Liver (tissue), 9 donors: Measurements from ENCODE around the gene ALDH7A1. TPM values are rescaled to one million over a fixed set of nuclear protein-coding genes. Genes with fewer than 3 reads are reported as not detected.
A peak's percentile ranks its signal among the peaks of the same experiment; 100 is the strongest.

Source experiments
- DNase-seq: peaks from one replicate; pipeline ENCODE4 v3.0.0-alpha.2; 2017; ENCODE audit warnings: low spot score
- H3K27ac ChIP-seq, 2 donors: one replicate each; pipeline ENCODE4 v1.7.0; 2013; ENCODE audit warnings: inconsistent platforms in 2 of 2, low read length in 2 of 2, control low read depth in 1 of 2, low read depth in 1 of 2, mild to moderate bottlenecking in 1 of 2
- H3K27me3 ChIP-seq, 4 donors: one replicate each; pipeline versions ENCODE4 v1.6.1 to v1.7.0; 2013; ENCODE audit warnings: low read length in 3 of 4, inconsistent platforms in 1 of 4, mild to moderate bottlenecking in 1 of 4, moderate library complexity in 1 of 4; ENCODE audit not compliant: control insufficient read depth in 4 of 4, insufficient read depth in 4 of 4
- H3K36me3 ChIP-seq, 4 donors: one replicate each; pipeline versions ENCODE4 v1.6.1 to v1.7.0; 2013; ENCODE audit warnings: low read length in 3 of 4, mild to moderate bottlenecking in 3 of 4, low read depth in 1 of 4, moderate library complexity in 1 of 4; ENCODE audit not compliant: control insufficient read depth in 4 of 4, insufficient read depth in 3 of 4
- H3K4me1 ChIP-seq, 4 donors: one replicate each; pipeline versions ENCODE4 v1.6.1 to v1.7.0; 2013; ENCODE audit warnings: low read length in 3 of 4, mild to moderate bottlenecking in 3 of 4, moderate library complexity in 1 of 4; ENCODE audit not compliant: control insufficient read depth in 4 of 4, insufficient read depth in 4 of 4
- H3K4me3 ChIP-seq, 3 donors: one replicate each; pipeline versions ENCODE4 v1.6.1 to v1.7.0; 2013; ENCODE audit warnings: low read length in 3 of 3, control low read depth in 1 of 3, low read depth in 1 of 3, mild to moderate bottlenecking in 1 of 3
- H3K9ac ChIP-seq, 2 donors: one replicate each; pipeline ENCODE4 v1.7.0; 2013; ENCODE audit warnings: low read length in 2 of 2, mild to moderate bottlenecking in 2 of 2, moderate library complexity in 2 of 2, control low read depth in 1 of 2, low read depth in 1 of 2
- H3K9me3 ChIP-seq, 4 donors: one replicate each; pipeline versions ENCODE4 v1.6.1 to v1.7.0; 2013; ENCODE audit warnings: low read length in 3 of 4; ENCODE audit not compliant: control insufficient read depth in 4 of 4
- FOXA1 ChIP-seq: IDR thresholded peaks from 2 replicates; pipeline ENCODE4 v1.6.1; 2016; ENCODE audit warnings: antibody characterized with exemption
- GABPA ChIP-seq, 2 donors: IDR thresholded peaks in 1 of 2; conservative IDR thresholded peaks in 1 of 2; 2 replicates each; pipeline ENCODE4 v1.6.1; 2016; ENCODE audit warnings: antibody characterized with exemption in 2 of 2, mild to moderate bottlenecking in 1 of 2, moderate library complexity in 1 of 2
- HNF4A ChIP-seq, 2 donors: conservative IDR thresholded peaks; 2 replicates each; pipeline ENCODE4 v1.6.1; 2016; ENCODE audit warnings: antibody characterized with exemption in 2 of 2, mild to moderate bottlenecking in 2 of 2
- HNF4G ChIP-seq: IDR thresholded peaks from 2 replicates; pipeline ENCODE4 v1.6.1; 2016; ENCODE audit warnings: antibody characterized with exemption
- JUND ChIP-seq, 2 donors: IDR thresholded peaks; 2 replicates each; pipeline ENCODE4 v1.6.1; 2016; ENCODE audit warnings: antibody characterized with exemption in 2 of 2
- RXRA ChIP-seq, 2 donors: IDR thresholded peaks; 2 replicates each; pipeline ENCODE4 v1.6.1; 2017 to 2018; ENCODE audit warnings: antibody characterized with exemption in 2 of 2, mild to moderate bottlenecking in 1 of 2
- SP1 ChIP-seq: IDR thresholded peaks from 2 replicates; pipeline ENCODE4 v1.6.1; 2018; ENCODE audit warnings: antibody characterized with exemption, mild to moderate bottlenecking
- WGBS: extraction: QIAGEN DNeasy Blood & Tissue Kit; methylation state at CpG from one replicate; pipeline ENCODE4 v1.1.7; 2013; 5-methylcytosine and 5-hydroxymethylcytosine counted together
- polyA plus RNA-seq, 2 donors: library from polyadenylated mRNA; stranded (reverse) in 1 of 2; unstranded in 1 of 2; fragments of 200-250 nt in 1 of 2; fragments of >200 nt in 1 of 2; fragmentation: Nextera tagmentation in 1 of 2; extraction: Ambion mirVana in 1 of 2; gene quantifications; one replicate each; pipeline versions ENCODE4 v1.2.1 to v1.2.3, GENCODE V29; 2013 to 2015
- total RNA-seq, 2 donors: library from RNA; depleted of rRNA; stranded (reverse); fragments of >200 nt; gene quantifications; one replicate each; pipeline ENCODE4 v1.2.3, GENCODE V29; 2014
- TF ChIP-seq, protein P1 (sequence below): IDR thresholded peaks from 2 replicates; pipeline ENCODE4 v1.6.1; 2016; ENCODE audit warnings: antibody characterized with exemption, mild to moderate bottlenecking
- TF ChIP-seq, protein P2 (sequence below): fragments of 150-350 bp; IDR thresholded peaks from 2 replicates; pipeline ENCODE4 v1.5.1; 2017; ENCODE audit warnings: improper control_type of control experiment, low read depth, low read length; ENCODE audit not compliant: missing input control
- TF ChIP-seq, protein P3 (sequence below): IDR thresholded peaks from 2 replicates; pipeline ENCODE4 v1.6.1; 2016; ENCODE audit warnings: antibody characterized with exemption
- TF ChIP-seq, protein P4 (sequence below): IDR thresholded peaks from 2 replicates; pipeline ENCODE4 v1.6.1; 2016; ENCODE audit warnings: antibody characterized with exemption
- donor health status: healthy.
- donor health status: healthy.
- donor health status: healthy.
- donor health status: healthy.
- donor health status: healthy.

ALDH7A1 gene
- total and polyA plus RNA-seq, 4 donors = 47.7 to 86.9 (median 58.4) TPM

DNA sequence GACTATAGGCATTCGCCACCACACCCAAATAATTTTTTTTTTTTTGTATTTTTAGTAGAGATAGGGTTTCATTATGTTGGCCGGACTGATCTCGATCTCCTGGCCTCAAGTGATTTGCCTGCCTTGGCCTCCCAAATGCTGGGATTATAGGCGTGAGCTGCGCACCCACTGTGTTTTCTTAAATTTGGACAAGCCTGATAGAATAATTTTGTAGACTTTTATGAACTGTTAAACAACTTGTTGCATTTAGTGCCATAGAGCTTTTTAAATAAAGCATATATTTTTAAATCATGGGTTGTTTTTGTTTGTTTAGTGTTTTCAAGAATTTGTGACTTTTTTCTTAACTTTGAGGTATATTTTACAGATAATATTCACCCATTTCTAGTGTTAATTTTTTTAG is 10.5 kb upstream of the ALDH7A1 start:
- TF ChIP-seq, protein P1, sequence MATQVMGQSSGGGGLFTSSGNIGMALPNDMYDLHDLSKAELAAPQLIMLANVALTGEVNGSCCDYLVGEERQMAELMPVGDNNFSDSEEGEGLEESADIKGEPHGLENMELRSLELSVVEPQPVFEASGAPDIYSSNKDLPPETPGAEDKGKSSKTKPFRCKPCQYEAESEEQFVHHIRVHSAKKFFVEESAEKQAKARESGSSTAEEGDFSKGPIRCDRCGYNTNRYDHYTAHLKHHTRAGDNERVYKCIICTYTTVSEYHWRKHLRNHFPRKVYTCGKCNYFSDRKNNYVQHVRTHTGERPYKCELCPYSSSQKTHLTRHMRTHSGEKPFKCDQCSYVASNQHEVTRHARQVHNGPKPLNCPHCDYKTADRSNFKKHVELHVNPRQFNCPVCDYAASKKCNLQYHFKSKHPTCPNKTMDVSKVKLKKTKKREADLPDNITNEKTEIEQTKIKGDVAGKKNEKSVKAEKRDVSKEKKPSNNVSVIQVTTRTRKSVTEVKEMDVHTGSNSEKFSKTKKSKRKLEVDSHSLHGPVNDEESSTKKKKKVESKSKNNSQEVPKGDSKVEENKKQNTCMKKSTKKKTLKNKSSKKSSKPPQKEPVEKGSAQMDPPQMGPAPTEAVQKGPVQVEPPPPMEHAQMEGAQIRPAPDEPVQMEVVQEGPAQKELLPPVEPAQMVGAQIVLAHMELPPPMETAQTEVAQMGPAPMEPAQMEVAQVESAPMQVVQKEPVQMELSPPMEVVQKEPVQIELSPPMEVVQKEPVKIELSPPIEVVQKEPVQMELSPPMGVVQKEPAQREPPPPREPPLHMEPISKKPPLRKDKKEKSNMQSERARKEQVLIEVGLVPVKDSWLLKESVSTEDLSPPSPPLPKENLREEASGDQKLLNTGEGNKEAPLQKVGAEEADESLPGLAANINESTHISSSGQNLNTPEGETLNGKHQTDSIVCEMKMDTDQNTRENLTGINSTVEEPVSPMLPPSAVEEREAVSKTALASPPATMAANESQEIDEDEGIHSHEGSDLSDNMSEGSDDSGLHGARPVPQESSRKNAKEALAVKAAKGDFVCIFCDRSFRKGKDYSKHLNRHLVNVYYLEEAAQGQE = no peak
- TF ChIP-seq, protein P2, sequence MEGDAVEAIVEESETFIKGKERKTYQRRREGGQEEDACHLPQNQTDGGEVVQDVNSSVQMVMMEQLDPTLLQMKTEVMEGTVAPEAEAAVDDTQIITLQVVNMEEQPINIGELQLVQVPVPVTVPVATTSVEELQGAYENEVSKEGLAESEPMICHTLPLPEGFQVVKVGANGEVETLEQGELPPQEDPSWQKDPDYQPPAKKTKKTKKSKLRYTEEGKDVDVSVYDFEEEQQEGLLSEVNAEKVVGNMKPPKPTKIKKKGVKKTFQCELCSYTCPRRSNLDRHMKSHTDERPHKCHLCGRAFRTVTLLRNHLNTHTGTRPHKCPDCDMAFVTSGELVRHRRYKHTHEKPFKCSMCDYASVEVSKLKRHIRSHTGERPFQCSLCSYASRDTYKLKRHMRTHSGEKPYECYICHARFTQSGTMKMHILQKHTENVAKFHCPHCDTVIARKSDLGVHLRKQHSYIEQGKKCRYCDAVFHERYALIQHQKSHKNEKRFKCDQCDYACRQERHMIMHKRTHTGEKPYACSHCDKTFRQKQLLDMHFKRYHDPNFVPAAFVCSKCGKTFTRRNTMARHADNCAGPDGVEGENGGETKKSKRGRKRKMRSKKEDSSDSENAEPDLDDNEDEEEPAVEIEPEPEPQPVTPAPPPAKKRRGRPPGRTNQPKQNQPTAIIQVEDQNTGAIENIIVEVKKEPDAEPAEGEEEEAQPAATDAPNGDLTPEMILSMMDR = no peak
- TF ChIP-seq HNF4A (conservative IDR thresholded peaks at IDR 0.05) = no peak
- no peak for DNase-seq
- peaks cover 8 to 23% (median 11%) of the 10 kb centered on the region in 4 donors for H3K36me3 ChIP-seq
- H3K27me3 ChIP-seq = no peaks in the 10 kb centered on the region
- H3K9ac ChIP-seq = no peak overlapping the region
- no peak overlapping the region for H3K27ac ChIP-seq
- no peaks in the 10 kb centered on the region for H3K9me3 ChIP-seq
- H3K4me3 ChIP-seq = no peak overlapping the region
- 94% methylated on average over 5 of the region's 5 CpGs for WGBS
- peaks cover 14 to 43% (median 30%) of the 10 kb centered on the region in 4 donors for H3K4me1 ChIP-seq

DNA sequence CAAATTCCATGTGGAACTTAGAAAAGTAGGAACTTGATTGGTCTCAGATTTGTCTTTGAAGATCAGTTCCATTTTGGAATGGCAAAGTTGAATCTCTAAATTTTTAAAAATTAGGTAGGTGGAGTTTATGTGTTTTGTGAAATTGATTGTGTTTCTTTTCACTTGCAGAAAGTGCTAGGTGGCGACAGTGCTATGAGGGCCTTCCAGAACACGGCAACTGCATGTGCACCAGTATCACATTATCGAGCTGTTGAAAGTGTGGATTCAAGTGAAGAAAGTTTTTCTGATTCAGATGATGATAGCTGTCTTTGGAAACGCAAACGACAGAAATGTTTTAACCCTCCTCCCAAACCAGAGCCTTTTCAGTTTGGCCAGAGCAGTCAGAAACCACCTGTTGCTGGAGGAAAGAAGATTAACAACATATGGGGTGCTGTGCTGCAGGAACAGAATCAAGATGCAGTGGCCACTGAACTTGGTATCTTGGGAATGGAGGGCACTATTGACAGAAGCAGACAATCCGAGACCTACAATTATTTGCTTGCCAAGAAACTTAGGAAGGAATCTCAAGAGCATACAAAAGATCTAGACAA is 8.5 kb upstream of the ALDH7A1 start:
- H3K4me3 ChIP-seq = no peak overlapping the region
- H3K36me3 ChIP-seq = peaks cover 3 to 18% (median 9%) of the 10 kb centered on the region in 4 donors
- H3K27me3 ChIP-seq = no peaks in the 10 kb centered on the region
- peaks cover 6 to 37% (median 27%) of the 10 kb centered on the region in 4 donors for H3K4me1 ChIP-seq
- DNase-seq = no peak
- H3K9me3 ChIP-seq = no peaks in the 10 kb centered on the region
- no peak for TF ChIP-seq GABPA (IDR thresholded peaks at IDR 0.05 in 1 of 2, conservative IDR thresholded peaks at IDR 0.05 in 1 of 2)
- 82% methylated on average over 6 of the region's 6 CpGs for WGBS
- no peak overlapping the region for H3K9ac ChIP-seq
- H3K27ac ChIP-seq = no peak overlapping the region

DNA sequence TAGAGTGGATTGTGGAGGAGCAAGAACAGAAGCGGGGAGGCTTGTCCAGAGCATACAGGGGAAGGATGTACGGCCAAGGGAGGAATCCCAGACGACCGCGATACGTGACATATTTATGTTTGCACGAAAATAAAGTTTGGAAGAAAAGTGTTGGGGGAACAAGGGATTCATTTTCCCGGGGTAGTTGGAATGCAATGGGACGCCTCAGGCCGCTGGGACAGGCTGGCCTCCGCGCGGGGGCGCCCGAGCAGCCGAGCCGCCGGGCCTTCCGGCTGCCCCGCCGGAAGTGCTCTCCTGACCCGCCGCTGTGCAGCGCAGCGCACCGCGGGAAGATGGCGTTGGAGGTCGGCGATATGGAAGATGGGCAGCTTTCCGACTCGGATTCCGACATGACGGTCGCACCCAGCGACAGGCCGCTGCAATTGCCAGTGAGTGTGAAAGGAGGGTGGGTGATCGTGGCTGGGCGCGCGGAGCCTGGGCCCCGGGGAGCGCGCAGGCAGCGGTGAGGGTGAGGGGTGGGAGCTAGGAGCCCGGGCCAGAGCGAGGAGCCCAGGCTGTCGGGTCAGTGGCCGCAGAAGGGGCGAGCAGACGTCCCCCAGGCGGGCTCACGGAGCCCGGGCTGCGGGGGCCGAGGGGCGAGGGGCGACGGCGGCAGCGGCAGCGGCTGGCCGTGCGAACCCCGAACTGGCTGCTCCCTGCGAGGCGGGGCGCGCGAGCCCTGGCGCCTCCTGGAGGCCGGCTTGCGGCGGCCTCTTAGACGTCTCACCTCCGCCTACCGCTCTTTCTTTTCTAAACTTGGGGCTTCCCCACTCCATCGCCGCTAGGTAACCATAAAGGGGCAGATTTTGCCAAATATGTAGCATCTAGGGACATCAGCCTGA is 5.9 kb upstream of the ALDH7A1 start, which contains the start of gene PHAX:
PHAX (plus strand) TSS at position 317 of the 881 bp plus-strand sequence; CDS start at position 333, 16 bp downstream.
- peaks cover 6 to 28% (median 24%) of the 10 kb centered on the region in 4 donors for H3K4me1 ChIP-seq
- DNase-seq = peak; percentile 81
- TF ChIP-seq SP1 (peak; percentile 12), HNF4G (no peak), GABPA (IDR thresholded peaks at IDR 0.05 in 1 of 2, conservative IDR thresholded peaks at IDR 0.05 in 1 of 2) (peak; percentile 63 to 93), HNF4A (conservative IDR thresholded peaks at IDR 0.05) (no peak), JUND (IDR thresholded peaks at IDR 0.05) (no peak), RXRA (IDR thresholded peaks at IDR 0.05) (no peak), FOXA1 (no peak)
- TF ChIP-seq, protein P1 = peak; percentile 16
- TF ChIP-seq, protein P3, sequence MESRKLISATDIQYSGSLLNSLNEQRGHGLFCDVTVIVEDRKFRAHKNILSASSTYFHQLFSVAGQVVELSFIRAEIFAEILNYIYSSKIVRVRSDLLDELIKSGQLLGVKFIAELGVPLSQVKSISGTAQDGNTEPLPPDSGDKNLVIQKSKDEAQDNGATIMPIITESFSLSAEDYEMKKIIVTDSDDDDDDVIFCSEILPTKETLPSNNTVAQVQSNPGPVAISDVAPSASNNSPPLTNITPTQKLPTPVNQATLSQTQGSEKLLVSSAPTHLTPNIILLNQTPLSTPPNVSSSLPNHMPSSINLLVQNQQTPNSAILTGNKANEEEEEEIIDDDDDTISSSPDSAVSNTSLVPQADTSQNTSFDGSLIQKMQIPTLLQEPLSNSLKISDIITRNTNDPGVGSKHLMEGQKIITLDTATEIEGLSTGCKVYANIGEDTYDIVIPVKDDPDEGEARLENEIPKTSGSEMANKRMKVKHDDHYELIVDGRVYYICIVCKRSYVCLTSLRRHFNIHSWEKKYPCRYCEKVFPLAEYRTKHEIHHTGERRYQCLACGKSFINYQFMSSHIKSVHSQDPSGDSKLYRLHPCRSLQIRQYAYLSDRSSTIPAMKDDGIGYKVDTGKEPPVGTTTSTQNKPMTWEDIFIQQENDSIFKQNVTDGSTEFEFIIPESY = no peak
- TF ChIP-seq, protein P4, sequence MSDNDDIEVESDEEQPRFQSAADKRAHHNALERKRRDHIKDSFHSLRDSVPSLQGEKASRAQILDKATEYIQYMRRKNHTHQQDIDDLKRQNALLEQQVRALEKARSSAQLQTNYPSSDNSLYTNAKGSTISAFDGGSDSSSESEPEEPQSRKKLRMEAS = no peak

More for the DNA sequence above, 5.9 kb upstream of the ALDH7A1 start, which contains the start of gene PHAX:
- Histone ChIP-seq H3K27me3 (no peaks in the 10 kb centered on the region), H3K9ac (peak within 1 kb of the TSS; percentile 57 to 64), H3K9me3 (no peaks in the 10 kb centered on the region), H3K27ac (peak within 1 kb of the TSS; percentile 54 to 83), H3K36me3 (peaks cover 2 to 11% (median 8%) of the 10 kb centered on the region in 4 donors), H3K4me3 (peak within 1 kb of the TSS; percentile 69 to 97 (median 87))
- WGBS = 2% methylated on average over 79 of the region's 79 CpGs
